ENCODE measurements around the gene PMM1.
"Not testable (repeated sequence)": the region's sequence is repeated elsewhere in the genome, so short reads cannot be mapped to it uniquely, and the experiment has no call there.

Gene PMM1

GRCh38 chr22:41563051-41563711 lies 26.5 kb downstream of the PMM1 start:
- DNase-seq (ENCODE audit: low read depth), result no peak

GRCh38 chr22:41562461-41562860 lies 27.2 kb downstream of the PMM1 start:
- DNase-seq (ENCODE audit: low read depth), result no peak

DNA sequence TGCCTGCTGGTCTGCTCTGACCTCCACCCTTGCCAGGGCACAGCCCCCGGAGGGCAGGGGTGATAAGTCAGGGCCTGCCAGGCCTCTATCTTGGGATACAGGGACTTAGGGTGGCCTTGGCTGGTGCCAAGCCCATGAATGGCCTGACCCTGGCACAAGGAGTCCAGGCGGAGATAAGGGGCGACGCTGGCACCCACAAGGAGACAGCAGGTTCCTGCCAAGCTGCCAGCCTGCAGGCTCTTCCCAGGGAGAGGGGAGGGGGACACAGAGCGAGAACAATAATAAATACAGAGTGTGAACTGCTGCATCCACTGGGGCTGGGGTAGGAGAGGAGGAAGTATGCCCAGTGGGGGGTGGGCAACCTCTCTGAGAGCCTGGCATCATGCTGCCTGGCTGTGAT lies 27.9 kb downstream of the PMM1 start:
- no peak for DNase-seq (ENCODE audit: low read depth)

GRCh38 chr22:41561335-41561734 lies 28.3 kb downstream of the PMM1 start:
- DNase-seq (ENCODE audit: low read depth), result no peak

GRCh38 chr22:41560095-41560471 lies 29.6 kb downstream of the PMM1 start:
- DNase-seq (ENCODE audit: low read depth), result no peak

DNA sequence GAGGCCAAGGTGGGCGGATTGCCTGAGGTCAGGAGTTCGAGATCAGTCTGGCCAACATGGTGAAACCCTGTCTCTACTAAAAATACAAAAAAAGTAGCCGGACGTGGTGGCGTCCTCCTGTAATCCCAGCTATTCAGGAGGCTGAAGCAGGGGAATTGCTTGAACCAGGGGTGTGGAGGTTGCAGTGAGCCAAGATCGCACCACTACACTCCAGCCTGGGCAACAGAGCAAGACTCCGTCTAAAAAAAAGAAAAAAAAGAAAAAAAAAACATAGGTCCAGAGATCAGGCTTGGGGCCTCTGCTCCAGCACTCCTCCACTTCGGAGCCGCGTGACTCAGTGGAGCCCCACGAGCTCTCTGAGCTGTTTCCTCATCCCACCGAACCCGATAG lies 31.4 kb downstream of the PMM1 start:
- DNase-seq (ENCODE audit: low read depth), result not testable (repeated sequence)

DNA sequence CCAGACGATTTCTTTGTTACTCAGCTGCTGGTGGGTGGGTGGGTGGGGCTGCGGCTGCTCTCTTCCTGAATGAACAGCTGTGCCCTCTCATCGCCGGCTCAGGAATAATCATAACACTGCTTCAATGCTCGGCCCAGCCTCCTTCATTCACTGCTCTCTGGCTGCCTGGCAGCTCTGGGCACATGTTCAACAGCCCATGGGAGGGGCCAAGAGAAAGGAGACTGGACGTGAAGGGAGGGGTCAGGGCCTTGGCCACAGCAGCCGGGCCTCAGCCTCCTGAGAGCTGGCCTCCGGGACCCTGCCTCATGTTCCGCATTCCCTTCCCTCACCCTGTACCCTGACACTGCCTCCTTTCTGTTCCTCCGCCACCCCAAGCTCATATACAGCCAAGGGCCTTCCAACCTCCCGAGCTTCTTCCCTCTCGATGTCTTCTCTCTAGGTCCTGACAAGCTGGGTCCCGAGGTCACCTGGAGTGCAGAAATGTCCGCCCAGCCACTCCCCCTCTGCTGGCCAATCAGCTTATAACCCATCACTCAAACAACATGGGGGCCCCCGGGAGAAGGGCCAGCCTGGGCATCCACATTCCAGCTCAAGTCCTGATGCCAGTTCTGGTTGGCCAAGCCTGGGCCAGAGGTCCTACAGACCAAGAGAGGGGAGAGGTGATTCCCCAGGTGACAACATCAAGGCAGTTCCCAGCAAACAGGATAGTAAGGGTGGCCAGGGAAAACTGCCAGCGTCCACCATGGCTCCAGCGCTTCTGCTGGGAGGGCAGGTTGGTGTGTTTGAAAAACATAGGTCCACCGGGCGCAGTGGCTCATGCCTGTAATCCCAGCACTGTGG lies 32.0 kb downstream of the PMM1 start:
- DNase-seq (ENCODE audit: low read depth), result no peak

- no peak for DNase-seq (ENCODE audit: low read depth)
These were observed 33.1 kb downstream of the PMM1 start for GRCh38 chr22:41556561-41556960.

GRCh38 chr22:41555325-41555982 lies 34.2 kb downstream of the PMM1 start:
- no peak for DNase-seq (ENCODE audit: low read depth)

DNA sequence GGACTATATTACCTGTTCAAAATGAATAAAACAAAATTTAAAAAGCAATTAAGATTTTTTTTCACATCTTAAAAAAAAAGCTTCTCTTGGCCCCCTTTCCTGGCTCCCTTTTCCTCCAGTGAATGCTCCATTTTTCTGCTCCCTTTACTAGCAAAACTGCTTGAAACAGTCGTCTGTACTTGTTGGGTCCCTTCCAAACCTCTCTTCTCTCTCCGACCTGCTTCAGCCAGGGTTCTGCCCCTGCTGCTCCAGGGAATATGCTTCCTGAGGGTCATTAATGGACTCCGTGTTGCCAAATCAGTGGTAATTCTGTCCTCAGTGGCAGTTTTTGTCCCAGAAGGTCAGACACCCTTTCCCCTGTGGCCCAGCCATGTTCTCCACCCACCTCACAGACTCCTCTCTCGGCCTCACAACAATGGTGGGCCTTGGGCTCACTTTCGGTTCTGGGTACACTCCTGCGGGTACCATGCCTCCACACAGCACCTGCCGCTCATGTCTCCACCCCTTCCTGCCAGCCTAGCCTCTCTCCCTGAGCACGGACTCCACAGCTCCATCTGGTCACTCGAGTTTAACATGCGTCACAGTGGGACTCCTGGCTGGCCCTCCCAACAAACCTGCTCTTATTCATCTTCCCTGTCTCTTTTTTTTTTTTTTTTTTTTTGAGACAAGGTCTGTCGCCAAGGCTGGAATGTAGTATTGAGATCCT lies 37.6 kb downstream of the PMM1 start:
- no peak for DNase-seq (ENCODE audit: low read depth)

- DNase-seq (ENCODE audit: low read depth), result no peak
These were observed 38.6 kb downstream of the PMM1 start for GRCh38 chr22:41550952-41551491.

DNA sequence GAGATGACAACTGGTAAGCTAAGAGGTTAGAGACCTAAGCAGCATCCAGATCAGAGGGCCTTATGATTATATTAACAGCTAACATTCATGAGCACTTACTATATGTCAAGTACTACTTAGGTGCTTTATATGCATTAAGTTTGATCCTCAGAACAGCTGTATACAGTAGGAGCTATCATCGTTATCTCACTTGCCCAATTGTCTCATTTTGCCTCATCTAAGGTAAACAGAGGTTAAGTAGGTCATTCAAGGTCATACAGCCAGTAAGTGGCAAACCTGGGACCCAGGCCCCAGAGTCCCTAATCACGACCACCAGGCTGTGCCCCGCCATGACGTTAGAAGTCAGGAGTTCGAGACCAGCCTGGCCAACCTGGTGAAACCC lies 40.8 kb downstream of the PMM1 start:
- DNase-seq (ENCODE audit: low read depth), result no peak

DNA sequence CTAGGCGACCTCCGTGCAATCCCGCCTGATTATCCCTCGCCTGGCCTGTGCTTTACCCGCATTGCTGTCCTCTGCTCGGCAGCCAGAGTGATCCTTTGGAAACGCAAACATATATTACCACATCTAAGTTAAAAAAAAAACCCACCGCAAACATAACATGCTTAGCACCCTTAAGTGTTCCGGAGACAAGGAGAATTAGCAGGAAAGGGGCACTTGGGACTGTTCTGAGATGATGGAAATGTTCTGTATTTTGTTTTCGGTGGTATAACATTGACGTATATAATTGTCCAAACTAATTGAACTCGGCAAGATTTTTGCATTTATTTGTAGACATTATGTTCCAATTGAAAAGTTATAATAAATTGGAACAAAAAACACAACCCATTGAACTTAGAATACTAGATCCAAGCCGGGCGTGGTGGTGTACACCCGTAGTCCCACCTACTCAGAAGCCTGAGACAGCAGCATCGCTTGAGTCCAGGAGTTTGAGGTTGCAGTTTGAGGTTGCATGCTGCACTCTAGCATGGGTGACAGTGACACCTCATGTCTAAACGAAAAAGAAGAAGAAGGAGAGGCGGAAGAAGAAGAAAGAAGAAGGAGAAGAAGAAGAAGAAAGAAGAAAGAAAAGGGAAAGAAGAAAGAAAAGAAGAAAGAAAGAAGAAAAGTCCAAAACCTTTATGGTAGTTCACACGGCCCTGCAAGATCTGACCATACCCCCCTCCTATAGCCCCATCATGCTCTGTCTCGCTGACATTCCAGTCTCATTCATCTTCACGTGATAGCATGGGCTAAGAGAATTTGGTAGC lies 44.8 kb downstream of the PMM1 start:
- no peak for DNase-seq (ENCODE audit: low read depth)

DNA sequence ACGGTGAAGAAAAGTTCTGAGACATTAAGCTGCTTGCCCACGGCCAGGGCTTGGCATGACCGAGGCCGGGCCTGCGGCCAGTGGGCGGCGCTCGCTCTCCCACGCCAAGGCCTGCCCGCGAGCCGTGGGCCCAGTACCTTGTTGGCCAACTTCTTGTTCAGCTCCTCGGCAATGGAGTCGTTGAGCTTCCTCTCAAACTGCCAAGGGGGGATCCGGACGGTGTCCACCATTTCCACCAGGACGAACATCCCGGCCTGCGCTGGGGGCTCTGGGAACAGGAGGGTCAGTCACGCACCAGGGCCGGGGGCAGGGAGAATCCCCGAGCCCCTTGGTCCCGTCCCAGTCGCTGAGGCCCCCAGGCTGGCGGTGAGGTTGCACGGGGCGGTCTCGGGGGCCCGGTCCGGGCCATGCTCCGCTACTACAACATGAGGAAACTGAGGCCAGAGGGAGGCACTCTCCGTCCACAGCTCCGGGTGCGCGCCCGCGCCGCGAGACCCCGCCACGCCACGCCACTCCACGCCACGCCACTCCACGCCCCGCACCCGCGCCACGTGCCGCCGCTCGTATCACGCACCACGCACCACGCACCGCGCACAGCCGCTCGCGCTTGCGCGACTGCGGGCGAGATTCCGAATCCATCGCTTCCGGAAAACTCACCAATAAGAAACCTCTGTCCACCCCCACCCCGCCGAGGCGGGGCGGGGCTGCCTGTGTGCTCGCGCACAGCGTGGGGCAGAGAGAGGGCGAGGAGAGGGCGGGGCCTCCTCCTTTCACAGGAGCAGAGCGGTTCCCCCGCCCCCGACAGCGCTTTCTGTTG lies 45.6 kb downstream of the PMM1 start, which contains the start of gene POLR3H:
Gene POLR3H (minus strand): TSS at position 617 of the 817 bp plus-strand sequence. CDS start 369 bp downstream, at position 248.
- DNase-seq (ENCODE audit: low read depth), result peak; percentile 96

DNA sequence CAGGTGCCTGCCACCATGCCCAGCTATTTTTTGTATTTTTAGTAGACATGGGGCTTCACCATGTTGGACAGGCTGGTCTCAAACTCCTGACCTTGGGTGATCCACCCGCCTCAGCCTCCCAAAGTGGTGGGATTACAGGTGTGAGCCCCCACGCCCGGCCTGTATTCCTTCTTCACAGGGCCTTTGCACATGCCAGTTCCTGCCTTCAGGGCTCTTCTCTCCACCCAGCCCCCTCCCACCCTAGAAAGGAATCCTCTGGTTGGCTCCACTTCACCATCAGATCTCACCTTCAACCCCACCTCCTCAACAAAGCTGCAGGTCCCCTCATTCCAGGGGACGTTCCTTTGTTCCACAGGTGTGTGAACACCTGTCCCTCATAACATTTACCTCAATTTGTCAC lies 47.4 kb downstream of the PMM1 start:
- DNase-seq (ENCODE audit: low read depth), result no peak

DNA sequence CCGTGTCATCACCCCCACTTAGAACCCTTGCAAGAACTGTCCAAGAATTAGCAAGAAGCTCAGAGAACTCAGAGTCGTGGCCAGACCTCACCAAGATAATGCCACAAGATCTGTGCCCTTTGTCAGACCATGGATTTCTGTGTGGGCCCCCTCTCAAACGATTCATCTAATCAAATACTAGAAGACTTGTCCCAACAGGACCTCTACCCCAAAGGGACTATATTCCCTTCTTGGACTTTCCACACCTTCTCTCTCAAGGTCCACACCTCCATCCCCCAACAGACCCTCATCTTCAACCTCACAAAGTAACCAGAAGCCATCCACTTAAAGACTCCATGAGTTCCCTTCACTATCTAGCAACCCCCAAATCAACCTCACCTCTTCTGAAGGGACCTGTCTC lies 48.2 kb downstream of the PMM1 start:
- DNase-seq (ENCODE audit: low read depth), result no peak

- DNase-seq (ENCODE audit: low read depth), result no peak
These were observed 49.3 kb downstream of the PMM1 start for GRCh38 chr22:41540365-41540764.

DNA sequence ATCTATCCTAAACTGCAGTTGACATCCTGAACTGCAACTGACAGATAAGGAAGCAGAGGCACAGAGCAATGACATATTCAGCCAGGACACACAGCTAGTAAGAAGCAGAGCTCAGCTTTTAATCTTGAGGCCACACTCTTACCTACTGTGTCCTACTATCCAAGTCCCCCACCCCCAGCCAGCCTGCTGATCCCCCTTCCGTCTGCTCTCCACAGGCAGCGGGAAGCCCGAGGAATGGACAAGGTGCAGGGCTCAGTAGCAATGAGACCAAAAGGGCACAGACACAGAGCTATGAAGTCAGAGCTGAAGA lies 49.7 kb downstream of the PMM1 start:
- no peak for DNase-seq (ENCODE audit: low read depth)

DNA sequence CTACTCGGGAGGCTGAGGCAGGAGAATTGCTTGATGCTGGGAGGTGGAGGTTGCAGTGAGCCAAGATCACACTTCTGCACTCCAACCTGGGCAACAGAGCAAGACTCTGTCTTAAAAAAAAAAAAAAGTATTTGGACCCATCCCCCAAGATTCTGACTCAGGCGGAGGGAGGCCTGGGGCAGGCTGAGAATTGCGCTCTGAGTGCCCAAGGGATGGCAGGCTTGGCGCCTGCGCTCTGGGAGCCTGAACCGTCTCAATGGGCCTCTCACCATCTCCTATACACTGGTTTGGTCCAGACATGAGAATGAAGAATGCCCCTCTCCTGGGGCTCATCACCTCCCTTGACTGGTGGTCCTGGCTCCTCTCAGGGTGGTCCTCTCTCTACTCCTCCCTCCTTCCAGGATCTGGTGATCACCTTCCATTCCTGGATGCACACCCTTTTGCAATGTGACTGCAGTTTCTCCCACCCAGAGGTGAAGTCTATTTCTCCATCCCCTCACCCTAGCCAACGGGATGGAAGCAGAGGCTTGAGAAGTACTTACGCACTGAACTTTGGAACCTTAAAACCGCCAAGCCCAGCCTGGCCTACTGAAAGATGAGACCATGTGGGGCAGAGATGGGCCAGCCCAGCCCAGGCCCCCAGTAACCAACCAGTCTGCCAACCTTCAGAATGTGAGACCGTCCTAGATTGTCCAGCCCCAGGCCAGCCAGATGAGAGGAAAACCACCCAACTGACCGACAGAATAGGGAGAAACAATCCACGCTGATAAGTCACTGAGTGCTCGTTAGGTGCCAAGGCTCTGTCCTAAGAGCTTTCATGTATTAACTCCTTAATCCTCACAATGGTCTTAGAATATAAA lies 50.3 kb downstream of the PMM1 start:
- no peak for DNase-seq (ENCODE audit: low read depth)

DNA sequence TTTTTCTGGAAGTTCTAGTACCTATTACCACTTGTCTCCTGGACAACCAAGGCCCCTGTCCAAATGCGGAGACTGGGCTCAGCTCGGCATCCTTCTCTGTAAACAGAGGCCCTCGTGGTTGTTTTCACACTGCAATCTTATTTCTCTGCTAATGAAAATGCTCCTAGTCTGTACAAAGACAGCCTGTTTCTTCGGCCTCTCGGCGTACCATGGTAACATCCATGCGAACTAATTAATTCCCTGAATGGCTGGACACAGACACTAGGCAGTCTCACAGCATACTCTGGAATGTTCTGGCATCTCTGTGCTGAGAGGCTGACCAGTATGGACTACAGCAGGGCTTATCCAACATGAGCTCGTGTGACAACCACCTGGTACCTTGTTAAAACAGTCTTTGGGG lies 51.1 kb downstream of the PMM1 start:
- DNase-seq (ENCODE audit: low read depth), result no peak
